ENCODE results near the gene LRG1. TPM values are rescaled to one million over a fixed set of nuclear protein-coding genes. Genes with fewer than 3 reads are reported as not detected.

The LRG1 gene
- total and polyA plus RNA-seq, 2 experiments from 2014 or later = 0.21 to 0.45 TPM

GRCh38 chr19:4521170-4521887, 18.5 kb downstream of the LRG1 start:
- no peaks in the 10 kb centered on the region for H3F3A ChIP-seq (replicated peaks; ENCODE audit: low read depth)
- H3K27me3 Mint-ChIP-seq (ENCODE audit: insufficient read depth, low read depth, poor library complexity) = peaks cover 27% of the 10 kb centered on the region
- peaks cover 3% of the 10 kb centered on the region; the same call in 2 of the 3 replicates for H3K9me3 Mint-ChIP-seq
- H3K27me3 ChIP-seq (ENCODE audit: insufficient read depth) = peaks cover 6% of the 10 kb centered on the region; the same call in 1 of the 2 replicates
- peaks cover 4% of the 10 kb centered on the region for H3K4me1 Mint-ChIP-seq
- no peaks in the 10 kb centered on the region for H3K4me1 ChIP-seq (ENCODE audit: insufficient read depth)
- no peak overlapping the region for H3K4me3 Mint-ChIP-seq
- TF ChIP-seq CREB1 (CRISPR knock-in tag; IDR thresholded peaks at IDR 0.05; ENCODE audit: low read depth) (no peak), STAT1 (IDR thresholded peaks at IDR 0.05; ENCODE audit: unreplicated experiment) (no peak), NANOG (IDR thresholded peaks at IDR 0.05; ENCODE audit: borderline replicate concordance) (no peak), EZH2phosphoT487 (IDR thresholded peaks at IDR 0.05; ENCODE audit: unreplicated experiment) (no peak), CTCF (conservative IDR thresholded peaks at IDR 0.05; ENCODE audit: low read depth in 2 of 2) (no peak), JUNB (IDR thresholded peaks at IDR 0.05; ENCODE audit: unreplicated experiment) (no peak), ZNF114 (CRISPR knock-in tag; IDR thresholded peaks at IDR 0.05) (no peak), ZNF462 (CRISPR knock-in tag; IDR thresholded peaks at IDR 0.05) (no peak), POLR2AphosphoS5 (IDR thresholded peaks at IDR 0.05; ENCODE audit: low read depth) (no peak), ZNF331 (CRISPR knock-in tag; IDR thresholded peaks at IDR 0.05; ENCODE audit: low read depth) (no peak), EZH2 (IDR thresholded peaks at IDR 0.05; ENCODE audit: low read depth, unreplicated experiment) (no peak)
- TF ChIP-seq, protein P1, sequence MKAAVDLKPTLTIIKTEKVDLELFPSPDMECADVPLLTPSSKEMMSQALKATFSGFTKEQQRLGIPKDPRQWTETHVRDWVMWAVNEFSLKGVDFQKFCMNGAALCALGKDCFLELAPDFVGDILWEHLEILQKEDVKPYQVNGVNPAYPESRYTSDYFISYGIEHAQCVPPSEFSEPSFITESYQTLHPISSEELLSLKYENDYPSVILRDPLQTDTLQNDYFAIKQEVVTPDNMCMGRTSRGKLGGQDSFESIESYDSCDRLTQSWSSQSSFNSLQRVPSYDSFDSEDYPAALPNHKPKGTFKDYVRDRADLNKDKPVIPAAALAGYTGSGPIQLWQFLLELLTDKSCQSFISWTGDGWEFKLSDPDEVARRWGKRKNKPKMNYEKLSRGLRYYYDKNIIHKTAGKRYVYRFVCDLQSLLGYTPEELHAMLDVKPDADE (IDR thresholded peaks at IDR 0.05) = no peak
- TF ChIP-seq, protein P2, sequence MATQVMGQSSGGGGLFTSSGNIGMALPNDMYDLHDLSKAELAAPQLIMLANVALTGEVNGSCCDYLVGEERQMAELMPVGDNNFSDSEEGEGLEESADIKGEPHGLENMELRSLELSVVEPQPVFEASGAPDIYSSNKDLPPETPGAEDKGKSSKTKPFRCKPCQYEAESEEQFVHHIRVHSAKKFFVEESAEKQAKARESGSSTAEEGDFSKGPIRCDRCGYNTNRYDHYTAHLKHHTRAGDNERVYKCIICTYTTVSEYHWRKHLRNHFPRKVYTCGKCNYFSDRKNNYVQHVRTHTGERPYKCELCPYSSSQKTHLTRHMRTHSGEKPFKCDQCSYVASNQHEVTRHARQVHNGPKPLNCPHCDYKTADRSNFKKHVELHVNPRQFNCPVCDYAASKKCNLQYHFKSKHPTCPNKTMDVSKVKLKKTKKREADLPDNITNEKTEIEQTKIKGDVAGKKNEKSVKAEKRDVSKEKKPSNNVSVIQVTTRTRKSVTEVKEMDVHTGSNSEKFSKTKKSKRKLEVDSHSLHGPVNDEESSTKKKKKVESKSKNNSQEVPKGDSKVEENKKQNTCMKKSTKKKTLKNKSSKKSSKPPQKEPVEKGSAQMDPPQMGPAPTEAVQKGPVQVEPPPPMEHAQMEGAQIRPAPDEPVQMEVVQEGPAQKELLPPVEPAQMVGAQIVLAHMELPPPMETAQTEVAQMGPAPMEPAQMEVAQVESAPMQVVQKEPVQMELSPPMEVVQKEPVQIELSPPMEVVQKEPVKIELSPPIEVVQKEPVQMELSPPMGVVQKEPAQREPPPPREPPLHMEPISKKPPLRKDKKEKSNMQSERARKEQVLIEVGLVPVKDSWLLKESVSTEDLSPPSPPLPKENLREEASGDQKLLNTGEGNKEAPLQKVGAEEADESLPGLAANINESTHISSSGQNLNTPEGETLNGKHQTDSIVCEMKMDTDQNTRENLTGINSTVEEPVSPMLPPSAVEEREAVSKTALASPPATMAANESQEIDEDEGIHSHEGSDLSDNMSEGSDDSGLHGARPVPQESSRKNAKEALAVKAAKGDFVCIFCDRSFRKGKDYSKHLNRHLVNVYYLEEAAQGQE (IDR thresholded peaks at IDR 0.05; ENCODE audit: unreplicated experiment) = no peak
- H3K36me3 Mint-ChIP-seq (ENCODE audit: low read depth) = peaks cover 2% of the 10 kb centered on the region; the same call in 1 of the 3 replicates
- no peaks in the 10 kb centered on the region for H3K79me2 ChIP-seq (replicated peaks; ENCODE audit: insufficient read depth)
- DNase-seq (ENCODE audit: low spot score) (no peak), ATAC-seq (no peak)
- no peaks in the 10 kb centered on the region for H3K36me3 ChIP-seq (ENCODE audit: insufficient read depth)
- H4K20me1 ChIP-seq (replicated peaks; ENCODE audit: insufficient read depth) = no peaks in the 10 kb centered on the region; the same call in 1 of the 2 replicates
- H2AFZ ChIP-seq = no peak overlapping the region
- H3K9me2 ChIP-seq (ENCODE audit: insufficient read depth) = no peaks in the 10 kb centered on the region
- no peak overlapping the region for H3K27ac Mint-ChIP-seq
- no peak overlapping the region for H3K27ac ChIP-seq (ENCODE audit: low read depth)
- no peak overlapping the region for H3K4me3 ChIP-seq
- no peak overlapping the region for H3K4me2 ChIP-seq

Data from GM23338 (cell line).